Motor neuron (in vitro differentiated cells): Measurements from ENCODE around the gene SPRED2. TPM values are rescaled to one million over a fixed set of nuclear protein-coding genes. Genes with fewer than 3 reads are reported as not detected.

Source experiments
- ATAC-seq, 8 experiments: fragments of 200-7000 bp; cut with Tn5 transposase; replicated peaks in 6 of 8; 2 replicates each; pipeline ENCODE4 v1.8.0; 2021; ENCODE audit warnings: mild to moderate bottlenecking in 8 of 8, moderate library complexity in 8 of 8
- H3K27ac ChIP-seq, 2 donors: fragments of 250-450 bp; sonication (Bioruptor Pico); 2 replicates each; pipeline ENCODE4 v1.9.0; 2021; ENCODE audit warnings: antibody characterized with exemption in 2 of 2, mild to moderate bottlenecking in 2 of 2, moderate library complexity in 1 of 2
- H3K4me1 ChIP-seq, 2 donors: fragments of 250-450 bp; sonication (Bioruptor Pico); replicated peaks in 1 of 2; 2 replicates each; pipeline ENCODE4 v1.6.1; 2021; ENCODE audit warnings: antibody characterized with exemption in 2 of 2, mild to moderate bottlenecking in 2 of 2, moderate library complexity in 1 of 2
- H3K4me3 ChIP-seq, 5 donors: fragments of 250-450 bp; sonication (Bioruptor Pico); 2 replicates each; pipeline ENCODE4 v1.9.0; 2021; ENCODE audit warnings: antibody characterized with exemption in 5 of 5, mild to moderate bottlenecking in 5 of 5, moderate library complexity in 4 of 5
- WGBS, 10 experiments: fragments of 450-650 bp; shearing (Covaris generic); methylation state at CpG; one replicate each; pipeline ENCODE4 v1.0.0; 2022; 5-methylcytosine and 5-hydroxymethylcytosine counted together
- in situ Hi-C, 9 experiments: fragments of 400-800 bp; cut with MboI; loops; one replicate each; pipeline ENCODE4 v1.15.0; 2021; ENCODE audit warnings: low sequenced_read_pairs in 9 of 9, low pct_unique_long_range_greater_than_20kb in 2 of 9; ENCODE audit not compliant: unreplicated experiment in 9 of 9
- total RNA-seq, 8 experiments: library from RNA; unstranded; fragments of 300-600 nt; gene quantifications; 2 replicates each; pipeline versions ENCODE4 v1.2.3 to v1.2.4, GENCODE V29; 2022

SPRED2 gene
- total RNA-seq, 8 experiments from 2014 or later = 8.9 to 38.3 (median 15.5) TPM

DNA sequence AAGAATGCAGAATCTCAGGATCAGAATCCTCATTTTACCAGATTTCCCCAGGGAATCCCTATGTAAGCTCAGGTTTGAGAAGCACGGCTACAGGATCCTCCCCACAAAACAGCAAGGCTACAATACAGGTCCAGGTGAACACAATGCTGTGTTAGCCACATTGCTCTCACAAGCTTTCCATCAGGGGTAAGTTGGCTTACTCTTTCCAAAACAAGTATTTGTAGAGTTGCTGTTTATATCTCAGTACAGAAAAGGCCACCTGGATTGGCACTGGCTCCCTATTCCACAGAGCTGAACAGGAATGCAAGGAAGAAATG is 11.0 kb downstream of the SPRED2 start:
- in situ Hi-C loops = no loop called here
- H3K4me1 ChIP-seq = peaks cover 4 to 9% of the 10 kb centered on the region in 2 donors
- 60 to 83% (median 60%) methylated on average over 1 of the region's 1 CpG; no CpG with 5 or more reads in 7 of the 10 experiments for WGBS, 10 experiments
- peak in 1 of 8 experiments; percentile 14 for ATAC-seq
- H3K27ac ChIP-seq = no peak overlapping the region
- H3K4me3 ChIP-seq = no peak overlapping the region

DNA sequence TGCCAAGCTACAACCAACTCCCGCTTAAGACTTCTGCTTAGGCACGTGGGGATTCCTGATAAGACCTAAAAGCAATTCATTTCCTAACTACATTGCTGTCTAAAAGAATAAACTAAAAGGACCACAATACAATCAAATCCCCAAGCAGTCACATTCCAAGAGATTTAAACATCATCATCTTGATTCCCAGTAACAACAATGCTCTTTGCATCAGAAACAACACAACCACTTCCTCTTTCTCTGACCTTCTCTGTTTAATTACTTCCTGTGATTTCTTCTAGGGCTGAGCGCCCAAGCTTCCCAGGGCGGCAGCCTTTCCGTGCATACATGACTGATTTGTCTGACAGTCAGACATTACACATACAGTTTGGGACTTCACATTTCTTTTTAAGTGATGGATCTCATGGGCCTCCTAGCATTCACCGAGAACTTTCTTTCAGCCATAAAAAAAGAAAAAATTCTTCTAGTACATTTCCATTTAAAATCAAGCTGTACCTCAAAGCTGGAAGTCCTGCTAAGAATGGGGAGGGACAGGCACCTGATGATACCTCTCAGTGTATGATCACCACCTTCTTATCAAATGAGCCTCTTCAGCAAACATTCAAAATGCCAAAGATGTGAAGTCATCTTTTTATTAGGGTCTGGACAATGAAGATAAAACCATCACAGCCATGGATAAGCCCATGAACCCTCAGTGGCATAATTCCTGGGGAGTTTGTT is 11.5 kb downstream of the SPRED2 start:
- Histone ChIP-seq H3K27ac (no peak overlapping the region), H3K4me3 (no peak overlapping the region), H3K4me1 (peaks cover 4 to 9% of the 10 kb centered on the region in 2 donors)
- 51 to 100% (median 84%) methylated on average over 2 to 6 of the region's 6 CpGs for whole genome bisulfite sequencing, 10 experiments
- ATAC-seq = peak in 4 of 8 experiments; percentile 32 to 75 (median 51)
- in situ Hi-C loops = no loop called here

DNA sequence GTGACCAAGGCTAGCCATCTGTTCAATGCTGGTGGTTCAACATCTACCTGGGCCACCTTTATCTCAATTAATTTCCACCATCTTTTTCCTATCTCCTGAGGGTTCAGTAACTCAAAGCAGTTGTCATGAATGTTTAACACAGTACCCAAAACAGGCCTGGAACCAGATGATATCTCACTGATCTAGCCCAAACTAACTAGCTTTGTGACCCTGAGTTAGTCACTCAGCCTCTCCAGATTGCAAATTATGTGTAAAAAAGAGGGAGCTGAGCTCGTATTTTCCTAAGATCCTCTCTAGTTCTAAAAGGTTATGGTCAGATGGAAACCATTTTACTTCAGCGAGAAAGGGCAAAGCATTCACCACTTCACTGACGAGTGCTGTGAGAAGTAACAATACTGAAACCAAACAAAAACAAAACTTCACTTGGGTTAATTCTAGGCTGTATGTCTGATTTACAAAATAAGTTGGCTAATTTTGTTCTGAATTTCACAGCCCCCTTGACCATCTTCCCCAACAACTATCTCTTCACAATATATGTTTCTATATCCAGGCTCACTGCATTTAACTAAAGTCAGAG is 14.8 kb downstream of the SPRED2 start:
- WGBS, 10 experiments = 34 to 100% (median 87%) methylated on average over 1 to 3 of the region's 3 CpGs
- Histone ChIP-seq H3K4me1 (peaks cover 4 to 8% of the 10 kb centered on the region in 2 donors), H3K4me3 (no peak overlapping the region), H3K27ac (no peak overlapping the region)
- in situ Hi-C loops = no loop called here
- ATAC-seq = no peak

DNA sequence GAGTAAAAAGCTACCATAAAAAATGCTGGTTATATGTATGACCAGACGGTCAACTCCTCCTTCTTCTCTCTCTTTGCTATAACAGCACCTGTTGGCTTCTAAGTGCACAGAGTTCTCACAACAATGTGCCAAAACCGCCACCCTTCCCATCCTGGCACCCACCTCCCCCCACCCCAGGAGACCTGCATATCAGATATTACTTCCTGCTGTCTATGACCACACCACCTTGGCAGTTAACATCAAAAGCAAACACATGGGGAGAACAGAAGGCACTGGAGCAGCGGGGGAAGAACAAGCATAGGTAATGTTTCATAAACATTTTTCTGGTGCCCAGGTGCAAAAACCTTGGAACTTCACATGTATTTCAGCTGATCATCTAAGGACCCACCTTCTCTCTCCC is 15.5 kb downstream of the SPRED2 start:
- ATAC-seq = no peak
- in situ Hi-C loops = no loop called here
- Histone ChIP-seq H3K4me3 (no peak overlapping the region), H3K27ac (no peak overlapping the region), H3K4me1 (peaks cover 4 to 10% of the 10 kb centered on the region in 2 donors)
- WGBS, 10 experiments = 88 to 100% (median 100%) methylated on average over 1 to 2 of the region's 3 CpGs; no CpG with 5 or more reads in 4 of the 10 experiments

DNA sequence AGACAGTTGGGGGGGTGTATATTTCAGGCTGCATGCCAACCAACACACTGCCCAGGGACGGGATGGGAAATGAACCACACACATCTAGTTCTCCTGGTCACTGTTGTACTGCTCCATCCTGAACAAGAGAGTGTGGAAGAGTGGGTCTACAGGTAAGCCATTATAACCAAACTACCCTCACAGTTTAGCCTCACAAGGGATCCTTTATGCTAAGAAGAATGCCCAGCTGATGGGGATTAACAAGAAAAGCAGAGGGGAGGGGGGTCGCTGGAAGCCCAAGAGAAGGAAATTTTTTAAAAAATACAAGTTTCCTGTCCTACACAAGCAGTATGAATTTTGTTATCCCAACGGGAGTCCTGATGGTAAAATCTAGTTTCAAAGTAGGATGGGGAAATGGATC is 16.1 kb downstream of the SPRED2 start:
- H3K27ac ChIP-seq = no peak overlapping the region
- no peak for ATAC-seq
- no peak overlapping the region for H3K4me3 ChIP-seq
- peaks cover 3 to 9% of the 10 kb centered on the region in 2 donors for H3K4me1 ChIP-seq
- in situ Hi-C loops = no loop called here
- WGBS, 10 experiments = 0 to 100% (median 71%) methylated on average over 1 to 2 of the region's 3 CpGs; no CpG with 5 or more reads in 6 of the 10 experiments

DNA sequence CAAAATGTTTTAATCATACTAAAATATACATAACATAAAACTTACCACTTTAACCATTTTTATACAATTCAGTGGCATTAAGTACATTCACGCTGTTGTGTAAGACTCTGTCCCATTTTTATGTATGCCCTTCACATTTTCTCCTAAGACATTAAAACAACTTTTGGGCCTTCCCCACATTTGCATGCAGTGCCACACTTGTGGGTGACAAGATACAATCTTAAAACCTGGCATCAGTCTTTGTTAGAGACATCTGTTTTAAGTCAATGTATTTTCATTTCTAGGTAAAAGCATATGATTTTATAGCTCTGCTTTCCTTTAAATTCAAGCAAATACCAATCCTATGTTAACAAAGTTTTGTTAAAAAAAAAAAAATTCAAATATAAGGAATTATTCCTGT is 17.3 kb downstream of the SPRED2 start:
- ATAC-seq = no peak
- in situ Hi-C loops = no loop called here

DNA sequence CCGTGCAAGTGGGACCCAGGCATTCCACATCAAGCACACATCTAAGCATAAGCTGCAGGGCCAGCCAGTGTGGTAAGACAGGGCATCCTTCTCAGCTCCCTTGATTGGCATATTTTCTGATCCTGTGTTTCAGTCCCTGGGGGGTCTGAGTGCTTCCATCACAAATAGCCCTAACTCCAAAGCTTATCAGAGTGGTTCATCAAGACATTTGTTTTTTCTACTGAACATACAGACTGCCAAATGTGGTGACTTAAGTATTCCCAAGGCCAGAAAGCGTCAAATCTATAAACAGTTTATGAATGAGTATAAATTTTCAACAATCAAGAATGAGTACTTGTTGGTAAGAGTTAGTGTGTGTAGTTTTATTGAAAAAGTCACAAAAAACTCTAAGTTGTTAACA is 18.8 kb downstream of the SPRED2 start:
- WGBS, 10 experiments = 60 to 100% (median 100%) methylated on average over 1 to 2 of the region's 2 CpGs; no CpG with 5 or more reads in 3 of the 10 experiments
- Histone ChIP-seq H3K4me1 (peaks cover 0 to 5% of the 10 kb centered on the region in 2 donors), H3K27ac (no peak overlapping the region), H3K4me3 (no peak overlapping the region)
- ATAC-seq = no peak
- in situ Hi-C loops = no loop called here

More for the DNA sequence above, 17.3 kb downstream of the SPRED2 start:
- Histone ChIP-seq H3K4me3 (no peak overlapping the region), H3K27ac (no peak overlapping the region), H3K4me1 (peaks cover 0 to 3% of the 10 kb centered on the region in 2 donors)
- 89 to 100% (median 100%) methylated on average over 1 of the region's 1 CpG; no CpG with 5 or more reads in 1 of the 10 experiments for WGBS, 10 experiments

DNA sequence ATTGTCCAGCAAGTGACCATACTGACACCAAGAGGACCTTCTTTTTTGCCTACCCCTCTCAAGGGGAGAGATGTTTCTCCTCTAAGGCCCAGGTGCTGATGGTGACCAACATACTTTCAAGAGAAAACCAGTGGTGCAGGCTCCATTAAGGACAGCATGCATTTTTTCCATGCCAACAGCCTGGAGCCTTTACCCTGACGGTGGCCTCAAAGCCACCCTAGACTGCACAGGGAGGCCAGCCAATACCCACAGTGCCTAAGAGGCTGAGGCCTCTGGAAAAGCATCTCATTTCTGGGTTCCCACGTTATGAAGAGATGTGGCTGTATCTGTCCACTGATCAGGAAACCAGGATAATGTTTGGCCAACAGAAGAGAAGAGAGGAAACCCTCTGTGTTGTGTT is 19.3 kb downstream of the SPRED2 start:
- ATAC-seq = no peak
- WGBS, 10 experiments = 79 to 86% methylated on average over 1 to 2 of the region's 2 CpGs; no CpG with 5 or more reads in 8 of the 10 experiments

DNA sequence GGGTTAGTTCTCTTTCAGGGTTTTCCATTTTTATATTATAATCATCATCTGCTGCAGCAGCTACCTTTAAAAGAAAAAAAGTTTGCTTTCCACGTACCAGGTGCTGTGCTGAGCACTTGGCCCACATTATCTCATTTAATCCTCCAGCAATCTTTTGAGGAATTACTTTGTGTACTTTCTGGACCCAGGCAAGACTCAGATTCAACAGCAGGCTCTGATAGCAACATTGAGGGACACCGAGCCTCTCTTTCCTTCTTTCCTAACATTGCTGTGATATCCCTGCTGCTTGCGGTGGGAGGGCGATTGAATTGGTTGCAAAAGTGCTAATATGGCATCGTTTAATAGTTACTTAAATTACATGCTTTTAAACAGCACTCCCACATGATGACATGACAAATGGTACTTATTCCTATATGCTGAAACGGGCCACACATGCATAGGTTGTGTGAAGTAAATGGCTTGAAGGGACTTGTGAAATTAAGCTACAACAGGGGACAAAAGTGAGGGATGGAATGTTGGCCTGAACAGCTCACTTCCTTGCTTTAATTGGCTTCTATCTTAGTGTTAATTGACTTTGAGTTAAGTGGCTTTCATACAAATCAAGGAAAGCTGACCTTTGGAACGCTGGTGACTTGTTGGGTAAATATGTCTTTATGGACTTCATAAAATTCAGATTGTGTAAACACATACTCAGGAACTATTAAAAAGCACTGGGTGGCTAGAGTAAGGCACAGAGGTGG is 21.2 kb downstream of the SPRED2 start:
- Histone ChIP-seq H3K4me1 (peaks cover 0 to 5% of the 10 kb centered on the region in 2 donors), H3K4me3 (no peak overlapping the region), H3K27ac (no peak overlapping the region)
- ATAC-seq = no peak
- in situ Hi-C loops = no loop called here
- WGBS, 10 experiments = 49 to 97% (median 81%) methylated on average over 2 to 7 of the region's 7 CpGs

More for the DNA sequence above, 19.3 kb downstream of the SPRED2 start:
- in situ Hi-C loops = no loop called here
- H3K4me1 ChIP-seq = peaks cover 0 to 5% of the 10 kb centered on the region in 2 donors
- no peak overlapping the region for H3K4me3 ChIP-seq
- no peak overlapping the region for H3K27ac ChIP-seq

DNA sequence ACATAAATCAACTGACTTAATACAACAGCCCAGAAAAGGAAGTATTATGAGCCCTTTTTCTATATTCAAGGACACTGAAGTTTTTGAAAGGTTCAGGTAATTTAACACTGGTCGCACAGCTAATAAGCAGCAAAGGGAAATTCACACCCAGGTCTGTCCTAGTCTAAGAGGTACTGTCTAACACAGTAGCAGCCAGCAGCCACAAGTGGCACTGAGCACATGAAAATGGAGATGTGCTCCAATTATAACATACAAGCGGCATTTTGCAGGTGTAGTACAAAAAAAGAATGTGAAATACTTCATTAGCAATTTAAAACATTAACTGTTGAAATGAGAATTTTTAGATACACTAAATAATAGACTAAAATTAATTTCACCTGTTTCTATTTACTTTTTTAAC is 23.4 kb downstream of the SPRED2 start:
- H3K4me3 ChIP-seq = no peak overlapping the region
- no peak for ATAC-seq
- peaks cover 0 to 5% of the 10 kb centered on the region in 2 donors for H3K4me1 ChIP-seq
- H3K27ac ChIP-seq = no peak overlapping the region
- WGBS, 10 experiments = 60 to 100% (median 90%) methylated on average over 1 to 2 of the region's 2 CpGs; no CpG with 5 or more reads in 1 of the 10 experiments
- in situ Hi-C loops = no loop called here

DNA sequence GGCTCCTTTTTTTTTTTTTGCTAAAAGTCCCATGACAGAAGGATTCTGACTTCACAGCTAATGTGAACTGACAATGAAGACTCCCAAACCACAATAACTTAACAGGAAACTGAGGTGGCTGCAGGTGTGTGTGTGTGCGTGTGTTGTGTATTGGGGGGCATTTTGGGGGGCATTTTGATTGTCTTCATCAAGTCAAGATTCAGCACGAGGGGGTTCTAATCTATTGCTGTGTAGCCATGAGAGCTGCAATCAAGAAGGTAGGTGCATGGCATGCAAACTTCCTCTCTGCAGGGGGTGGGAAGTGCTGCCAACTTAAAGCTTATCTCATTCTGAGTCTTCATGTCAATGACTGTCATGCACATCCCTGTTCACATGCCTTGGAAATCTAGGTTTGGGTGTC is 25.2 kb downstream of the SPRED2 start:
- 78 to 100% (median 83%) methylated on average over 1 of the region's 2 CpGs; no CpG with 5 or more reads in 6 of the 10 experiments for WGBS, 10 experiments
- in situ Hi-C loops = no loop called here
- ATAC-seq = no peak
- Histone ChIP-seq H3K27ac (no peak overlapping the region), H3K4me3 (no peak overlapping the region), H3K4me1 (peaks cover 0 to 2% of the 10 kb centered on the region in 2 donors)

DNA sequence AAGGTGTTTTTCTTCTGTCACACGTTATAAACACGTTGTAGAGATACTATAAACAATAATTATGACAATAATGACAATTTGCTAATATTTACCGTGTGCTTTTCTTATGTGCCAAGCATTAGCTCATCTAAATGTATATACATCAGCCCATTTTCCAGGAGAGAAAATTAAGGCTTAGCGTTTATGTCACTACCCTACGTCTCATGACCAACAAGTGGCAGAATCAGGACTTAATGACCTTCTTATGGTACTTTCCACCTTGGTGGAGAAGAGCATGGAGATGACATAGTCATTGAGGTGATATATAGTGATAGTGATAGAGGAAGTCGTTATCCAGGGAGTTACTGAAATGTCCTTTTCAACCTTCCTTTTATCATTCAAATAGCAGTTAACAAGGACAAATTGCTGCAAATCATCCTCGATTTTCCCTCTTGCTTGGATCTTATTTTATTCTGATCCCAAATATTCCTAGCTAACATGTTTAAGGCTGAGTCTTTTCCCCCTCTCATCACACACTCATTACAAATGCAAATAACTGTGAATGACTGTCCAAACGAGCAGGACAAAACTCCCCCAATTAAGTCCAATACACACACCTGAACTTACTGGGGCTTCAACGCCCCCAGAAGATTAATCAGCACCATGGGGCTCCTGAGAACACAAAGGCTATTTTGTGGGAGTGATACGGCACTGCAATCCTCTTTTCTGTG is 27.3 kb downstream of the SPRED2 start:
- in situ Hi-C loops = no loop called here

DNA sequence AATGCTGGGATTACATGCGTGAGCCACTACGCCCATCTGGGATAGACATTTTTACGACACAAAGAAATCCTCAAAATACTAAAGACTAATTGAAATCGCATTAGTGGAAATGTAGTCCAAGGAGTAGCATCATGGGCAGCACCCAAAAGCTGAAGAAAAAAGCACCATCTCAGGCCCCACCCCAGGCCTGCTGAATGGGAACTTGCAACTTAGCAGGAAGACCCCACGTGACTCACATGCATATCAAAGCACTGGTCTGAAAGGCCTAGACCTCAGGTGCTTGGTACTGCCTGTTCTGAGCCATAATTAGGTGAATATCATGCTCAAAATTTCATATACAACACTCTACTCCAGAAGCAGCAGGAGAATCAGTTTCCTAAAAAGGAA is 28.9 kb downstream of the SPRED2 start:
- WGBS, 10 experiments = 10 to 100% (median 74%) methylated on average over 1 to 4 of the region's 5 CpGs; no CpG with 5 or more reads in 5 of the 10 experiments
- H3K4me3 ChIP-seq = no peak overlapping the region
- in situ Hi-C loops = no loop called here
- ATAC-seq = no peak
- peaks cover 0 to 2% of the 10 kb centered on the region in 2 donors for H3K4me1 ChIP-seq
- H3K27ac ChIP-seq = no peak overlapping the region

More for the DNA sequence above, 27.3 kb downstream of the SPRED2 start:
- no peak for ATAC-seq
- Histone ChIP-seq H3K4me1 (peaks cover 0 to 4% of the 10 kb centered on the region in 2 donors), H3K4me3 (no peak overlapping the region), H3K27ac (no peak overlapping the region)
- WGBS, 10 experiments = 27 to 82% (median 66%) methylated on average over 2 to 10 of the region's 10 CpGs
